Heart right ventricle (tissue), 16 donors: ENCODE results near the gene CELA1. TPM values are rescaled to one million over a fixed set of nuclear protein-coding genes. Genes with fewer than 3 reads are reported as not detected.

Experiments
- ATAC-seq, 8 donors: fragments of 200-7000 bp; cut with Tn5 transposase; one replicate each; pipeline ENCODE4 v1.9.1; 2020; ENCODE audit warnings: mild to moderate bottlenecking in 8 of 8, moderate library complexity in 8 of 8, moderate number of reproducible peaks in 1 of 8
- DNase-seq, 2 donors: peaks; one replicate each; pipeline ENCODE4 v3.0.0-alpha.2; 2020
- H3K27ac ChIP-seq, 10 donors: fragments of 200-600 bp; sonication (generic) in 2 of 10; one replicate each; pipeline versions ENCODE4 v1.5.0 to v1.8.0; 2020 to 2022; ENCODE audit warnings: mild to moderate bottlenecking in 3 of 10
- H3K27me3 ChIP-seq, 7 donors: fragments of 200-600 bp; one replicate each; pipeline ENCODE4 v1.8.0; 2021 to 2022; ENCODE audit warnings: mild to moderate bottlenecking in 2 of 7
- H3K36me3 ChIP-seq, 9 donors: fragments of 200-600 bp; sonication (generic) in 1 of 9; one replicate each; pipeline versions ENCODE4 v1.5.0 to v1.8.0; 2020 to 2022; ENCODE audit warnings: mild to moderate bottlenecking in 2 of 9
- H3K4me1 ChIP-seq, 9 donors: fragments of 200-600 bp; sonication (generic) in 1 of 9; one replicate each; pipeline versions ENCODE4 v1.5.0 to v1.8.0; 2020 to 2022; ENCODE audit warnings: mild to moderate bottlenecking in 4 of 9
- H3K4me3 ChIP-seq, 10 donors: fragments of 200-600 bp; sonication (generic) in 2 of 10; one replicate each; pipeline versions ENCODE4 v1.5.0 to v1.8.0; 2020 to 2022; ENCODE audit warnings: mild to moderate bottlenecking in 7 of 10, moderate library complexity in 2 of 10
- H3K9me3 ChIP-seq, 11 donors: fragments of 200-600 bp in 10 of 11; sonication (generic) in 2 of 11; one replicate each; pipeline versions ENCODE4 v1.5.0 to v1.8.0; 2013 to 2022; ENCODE audit warnings: mild to moderate bottlenecking in 2 of 11, control low read depth in 1 of 11, moderate library complexity in 1 of 11
- CTCF ChIP-seq, 9 donors: fragments of 200-600 bp; sonication (generic) in 2 of 9; IDR thresholded peaks; one replicate each; pipeline versions ENCODE4 v1.5.0 to v1.8.0; 2021 to 2022; ENCODE audit warnings: antibody characterized with exemption in 9 of 9, mild to moderate bottlenecking in 5 of 9, moderate library complexity in 1 of 9
- WGBS, 2 donors: extraction: QIAGEN DNeasy Blood & Tissue Kit; methylation state at CpG; one replicate each; pipeline ENCODE4 v1.1.7; 2013; ENCODE audit warnings: inconsistent platforms in 1 of 2; 5-methylcytosine and 5-hydroxymethylcytosine counted together
- intact Hi-C, 10 donors: fragments of 100-400 bp; cut with DNase I; formaldehyde crosslinking; loops; one replicate each; pipeline versions ENCODE4 v1.11.1 to v1.14.2; 2022
- polyA plus RNA-seq, 2 donors: library from polyadenylated mRNA; stranded (reverse); fragments of 200-250 nt; gene quantifications; one replicate each; pipeline ENCODE4 v1.2.3, GENCODE V29; 2013
- total RNA-seq, 10 donors: library from RNA; stranded (reverse); fragmentation: NEBNext Ultra II Directional in 3 of 10; extraction: Animal tissue kit (Norgen Biotek cat#: 25700) in 3 of 10; gene quantifications; one replicate each; pipeline versions ENCODE4 v1.2.1 to v1.2.4, GENCODE V29; 2021 to 2023
- donor health status: Arrhythmogenic right ventricular cardiomyopathy.
- donor health status: ischemic (EF 13 %, LVEDD 7.1; RV severe dilation, severe dysfunction).
- donor health status: healthy with polysubstance abuse.
- donor health status: DM: no; HTN: yes; CAD: no.
- donor health status: DM: no; HTN: no; CAD: no.
- donor health status: ischemic (EF 25% LVEDD 6.9; RV normal size, moderate dysfunction).
- donor health status: ischemic (EF 25% LVEDD 5.7; RV mildly dilated, moderate dysfunction).
- donor health status: healthy.
- donor health status: DM: yes; HTN: yes; CAD: no.
- donor health status: Ischemic cardiomyopathy.
- donor health status: ischemic (EF 35%, LVEDD 5.7; RV mildly dilated, moderate dysfunction).
- donor health status: nonischemic (EF 11% LVEDD 7.7; RV severe dilation, severe dysfunction).
- donor health status: DM: yes; HTN: yes; CAD: no.
- donor health status: PGD.
- donor health status: ischemic (EF 29% LVEDD 5.4; RV normal size, mild dysfunction).
- donor health status: nonischemic (EF 23%, LVEDD 6.1; RV moderate dilation, normal function).

The CELA1 gene
- total and polyA plus RNA-seq, 12 donors: not detected

- Histone ChIP-seq H3K36me3 (no peaks in the 10 kb centered on the region), H3K4me1 (peaks cover 0 to 67% (median 9%) of the 10 kb centered on the region in 9 donors), H3K4me3 (no peak overlapping the region), H3K9me3 (no peaks in the 10 kb centered on the region), H3K27ac (peak overlapping the region in 1 of 10 donors; percentile 67), H3K27me3 (peaks cover 4 to 39% (median 30%) of the 10 kb centered on the region in 7 donors)
- no peak for TF ChIP-seq CTCF (IDR thresholded peaks at IDR 0.05)
- DNase-seq: no peak
- 85 to 87% methylated on average over 2 of the region's 2 CpGs for WGBS, 2 donors
- no peak for ATAC-seq
- intact Hi-C loops: no loop called here
Measured at GRCh38 chr12:51389302-51389999, 43.0 kb upstream of the CELA1 start.

GRCh38 chr12:51388846-51389245 is 42.4 kb upstream of the CELA1 start:
- intact Hi-C loops: no loop called here
- DNase-seq (no peak), ATAC-seq (no peak)
- no peaks in the 10 kb centered on the region for H3K36me3 ChIP-seq
- H3K4me1 ChIP-seq: peaks cover 0 to 61% (median 9%) of the 10 kb centered on the region in 9 donors
- peaks cover 4 to 33% (median 25%) of the 10 kb centered on the region in 7 donors for H3K27me3 ChIP-seq
- H3K9me3 ChIP-seq: no peaks in the 10 kb centered on the region
- H3K27ac ChIP-seq: peak overlapping the region in 1 of 10 donors; percentile 67
- WGBS, 2 donors: 95 to 96% methylated on average over 5 of the region's 5 CpGs
- H3K4me3 ChIP-seq: no peak overlapping the region
- TF ChIP-seq CTCF (IDR thresholded peaks at IDR 0.05): no peak

GRCh38 chr12:51388069-51388799 is 41.8 kb upstream of the CELA1 start:
- DNase-seq (peak in 1 of 2 donors; percentile 14), ATAC-seq (peak in 1 of 8 donors; percentile 24)
- peaks cover 4 to 27% (median 21%) of the 10 kb centered on the region in 7 donors for H3K27me3 ChIP-seq
- peak overlapping the region in 1 of 10 donors; percentile 67 for H3K27ac ChIP-seq
- 65% methylated on average over 10 of the region's 10 CpGs for WGBS, 2 donors
- H3K4me1 ChIP-seq: peaks cover 0 to 55% (median 9%) of the 10 kb centered on the region in 9 donors
- no peak for TF ChIP-seq CTCF (IDR thresholded peaks at IDR 0.05)
- intact Hi-C loops: no loop called here
- H3K4me3 ChIP-seq: no peak overlapping the region
- no peaks in the 10 kb centered on the region for H3K9me3 ChIP-seq
- no peaks in the 10 kb centered on the region for H3K36me3 ChIP-seq

DNA sequence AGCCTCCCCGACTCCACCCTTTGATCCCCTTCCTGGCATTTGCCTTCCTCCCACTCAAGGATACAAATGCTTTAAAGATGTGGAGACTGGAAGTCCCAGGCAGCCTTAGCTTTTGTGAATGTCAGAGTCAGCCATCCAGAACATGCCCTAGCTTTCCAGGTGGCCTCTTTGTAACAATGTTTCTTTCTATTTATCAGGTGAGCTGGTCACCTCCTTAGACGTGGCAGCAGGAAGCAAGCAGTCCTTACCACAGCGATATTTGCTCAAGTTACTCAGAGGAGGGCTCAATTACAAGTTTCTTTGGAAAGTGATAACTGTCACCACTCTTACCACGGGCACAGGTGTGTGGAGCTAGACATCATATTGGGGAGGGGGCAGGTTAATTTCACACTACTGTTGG is 39.9 kb upstream of the CELA1 start:
- 79% methylated on average over 4 of the region's 4 CpGs for WGBS, 2 donors
- no peak for TF ChIP-seq CTCF (IDR thresholded peaks at IDR 0.05)
- Histone ChIP-seq H3K27ac (no peak overlapping the region), H3K36me3 (peaks cover 0 to 5% (median 0%) of the 10 kb centered on the region in 9 donors), H3K9me3 (no peaks in the 10 kb centered on the region), H3K4me3 (no peak overlapping the region), H3K27me3 (peaks cover 0 to 13% (median 6%) of the 10 kb centered on the region in 7 donors), H3K4me1 (peaks cover under 1 to 37% (median 5%) of the 10 kb centered on the region in 9 donors)
- no peak for ATAC-seq
- intact Hi-C loops: no loop called here
- no peak for DNase-seq
